HG03571 (cell line): Measurements from ENCODE around the gene TCAF1.

Experiments
- ATAC-seq: cut with Tn5 transposase; IDR thresholded peaks from one replicate; pipeline ENCODE4 v1.9.1; 2021; ENCODE audit not compliant: unreplicated experiment

The TCAF1 gene

DNA sequence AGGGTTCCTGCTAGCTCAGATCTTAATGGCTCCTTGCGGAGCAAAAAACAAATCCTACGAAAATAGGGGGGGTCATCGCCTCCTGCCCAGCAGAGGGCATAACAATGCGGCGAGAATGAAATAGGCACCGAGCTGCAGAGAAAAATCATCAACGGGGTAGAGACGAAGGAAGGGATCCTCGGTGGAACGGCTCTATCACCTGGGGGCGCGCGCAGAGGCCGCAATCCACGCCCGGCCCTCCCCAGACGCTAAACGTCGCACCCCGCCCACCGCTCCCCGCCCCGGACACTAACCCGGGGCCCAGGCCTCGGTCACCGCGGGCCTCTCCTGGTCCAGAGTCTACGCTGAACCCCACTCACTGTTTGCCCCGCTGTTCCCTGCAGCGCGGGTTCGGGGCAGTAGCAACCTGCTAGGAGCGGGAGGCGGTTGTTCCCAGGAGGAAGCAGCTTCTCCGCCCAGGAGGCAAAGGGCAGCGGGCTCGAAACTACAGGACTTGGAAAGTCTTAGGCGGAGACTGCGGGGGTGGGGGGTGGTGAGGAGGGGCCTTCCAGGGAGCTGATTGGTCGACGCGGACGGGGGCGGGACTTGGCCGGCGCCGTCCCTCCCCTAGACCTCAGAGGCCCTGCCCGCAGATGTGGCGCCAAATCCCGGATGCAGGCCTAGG, at the start of gene TCAF1:
TSS of gene TCAF1 (minus strand) at position 509 of the 664 bp plus-strand sequence. CDS start 25,568 bp downstream, outside the sequence.
- ATAC-seq: peak; percentile 95

DNA sequence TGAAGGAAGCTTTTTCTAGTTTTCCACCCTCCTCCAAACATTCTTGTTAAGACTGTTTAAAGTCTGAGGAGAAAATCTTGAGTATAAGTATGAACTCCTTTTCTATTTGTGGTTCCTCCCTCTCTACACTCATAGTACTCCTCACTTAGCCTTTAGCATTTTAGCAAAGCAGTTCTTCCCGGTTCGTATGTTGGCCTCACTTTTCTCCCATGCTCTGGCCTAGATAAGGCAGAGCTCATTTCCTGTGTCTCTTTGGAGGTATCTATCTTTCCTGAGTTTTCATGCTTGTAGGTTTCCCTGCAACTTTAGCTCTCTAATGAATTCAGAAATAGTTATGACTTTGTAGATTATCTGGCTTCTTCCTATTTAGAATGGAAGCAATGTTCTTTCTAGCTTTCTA, 46.8 kb upstream of the TCAF1 start:
- ATAC-seq: no peak

GRCh38 chr7:143947111-143947510, 45.1 kb upstream of the TCAF1 start:
- ATAC-seq: no peak

DNA sequence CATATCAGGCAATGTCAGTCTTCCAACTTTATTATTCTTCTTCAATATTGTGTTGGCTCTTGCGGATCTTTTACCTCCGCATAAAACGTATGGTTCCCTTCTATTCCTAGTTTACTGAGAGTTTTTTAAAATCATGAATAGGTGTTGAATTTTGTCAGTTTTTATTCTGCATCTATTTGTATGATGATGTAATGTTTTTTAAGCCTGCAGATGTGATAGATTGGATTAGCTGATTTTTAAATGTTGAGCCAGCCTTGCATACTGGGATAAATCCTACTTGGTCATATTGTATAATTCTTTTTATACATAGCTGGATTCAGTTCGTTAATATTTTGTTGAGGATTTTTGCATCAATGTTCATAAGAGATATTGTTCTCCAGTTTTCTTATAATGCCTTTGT, 43.4 kb upstream of the TCAF1 start:
- no peak for ATAC-seq

- ATAC-seq: no peak
Measured at GRCh38 chr7:143938379-143939243, 36.6 kb upstream of the TCAF1 start.

DNA sequence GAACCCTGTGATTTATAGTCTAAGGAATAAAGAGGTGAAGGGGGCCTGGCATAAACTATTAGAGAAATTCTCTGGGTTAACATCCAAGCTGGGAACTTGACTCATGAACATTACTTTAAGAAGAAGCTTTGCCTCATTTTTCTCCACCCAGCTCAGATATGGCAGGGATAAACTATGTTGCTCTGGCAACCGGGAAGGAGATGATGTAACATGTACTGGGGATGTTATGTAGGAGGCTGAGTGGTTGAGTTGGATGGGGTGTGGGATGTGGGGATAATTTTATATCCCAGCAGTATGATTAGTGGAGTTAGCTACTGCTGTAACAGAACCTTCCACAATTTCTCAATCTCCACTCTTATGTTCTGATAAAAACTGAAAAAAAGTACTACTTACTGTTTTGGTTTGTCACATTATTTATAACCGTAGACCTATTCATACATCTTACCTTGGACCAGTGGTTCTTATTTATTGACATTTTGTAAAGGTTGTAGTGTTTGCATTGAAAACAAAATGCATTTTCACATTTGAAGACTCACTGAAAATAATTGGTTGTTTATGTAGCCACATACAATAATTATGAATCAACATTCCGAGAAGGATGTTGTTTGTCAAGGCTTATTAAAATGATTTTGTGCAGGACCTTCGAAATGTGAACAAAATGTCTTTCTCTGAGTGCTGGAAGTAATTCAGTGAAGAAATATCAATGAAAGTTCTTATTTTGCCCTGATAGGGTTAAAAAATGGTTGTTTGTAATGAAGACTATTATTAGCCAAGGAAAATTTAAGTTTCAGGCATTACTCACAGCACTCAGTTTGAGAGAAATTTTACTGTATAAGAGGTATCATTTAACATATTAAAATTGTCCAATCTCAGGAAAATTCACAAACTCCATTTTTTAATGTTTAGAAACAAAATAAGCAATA, 34.4 kb upstream of the TCAF1 start:
- no peak for ATAC-seq

GRCh38 chr7:143934526-143935325, 32.8 kb upstream of the TCAF1 start, which contains the start of gene OR2F2:
TSS of gene OR2F2 (plus strand) at chr7:143935233. CDS start at chr7:143935233, 0 bp downstream.
- ATAC-seq: no peak

DNA sequence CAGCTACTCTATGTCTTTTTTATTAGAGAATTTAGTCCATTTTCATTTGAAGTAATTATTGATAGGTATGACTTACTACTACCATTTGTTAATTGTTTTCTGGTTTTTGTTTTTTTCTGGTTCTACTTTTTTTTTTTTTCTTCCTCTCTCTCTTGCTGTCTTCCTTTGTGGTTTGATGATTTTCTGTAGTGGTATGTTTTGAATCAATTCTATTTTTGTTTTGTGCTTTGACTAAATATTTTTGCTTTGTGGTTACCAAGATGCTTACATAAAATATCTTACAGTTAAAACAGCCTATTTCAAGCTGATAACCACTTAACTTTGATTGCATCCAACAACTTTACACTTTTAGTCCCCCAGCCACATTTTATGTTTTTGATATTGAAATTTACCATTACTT, 29.8 kb upstream of the TCAF1 start:
- no peak for ATAC-seq

DNA sequence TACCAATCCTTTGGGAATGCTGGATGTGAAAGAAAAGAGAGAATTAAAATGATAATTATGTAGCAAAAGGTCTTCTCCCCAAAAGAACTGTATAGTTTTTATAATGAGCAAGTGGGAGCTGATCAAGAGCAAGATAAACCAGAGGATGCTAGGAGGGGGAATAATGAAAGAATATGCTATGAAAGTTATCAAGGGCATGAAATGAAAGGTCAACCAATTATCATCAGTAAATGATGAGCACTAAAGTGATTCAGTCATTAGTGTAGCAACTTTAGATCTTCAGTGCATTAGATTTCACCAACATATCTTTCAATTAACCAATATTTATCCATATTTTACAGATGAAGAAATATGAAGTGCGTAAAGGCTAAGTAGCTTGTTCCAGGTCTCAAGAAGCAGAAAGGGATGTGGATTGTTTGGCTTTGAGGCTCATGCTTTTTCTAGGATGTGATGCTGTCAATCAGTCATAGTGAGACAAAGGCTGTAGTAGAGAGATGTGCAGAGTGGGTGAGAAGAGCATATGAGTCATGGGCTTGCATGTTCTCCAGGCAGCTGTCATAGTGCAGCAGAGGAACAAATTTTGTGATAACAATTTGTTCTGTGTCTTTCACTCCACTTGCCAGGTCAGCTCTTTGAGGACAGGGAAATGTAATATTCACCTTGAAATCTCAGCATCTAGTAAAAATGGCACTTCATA, 27.4 kb upstream of the TCAF1 start:
- no peak for ATAC-seq

DNA sequence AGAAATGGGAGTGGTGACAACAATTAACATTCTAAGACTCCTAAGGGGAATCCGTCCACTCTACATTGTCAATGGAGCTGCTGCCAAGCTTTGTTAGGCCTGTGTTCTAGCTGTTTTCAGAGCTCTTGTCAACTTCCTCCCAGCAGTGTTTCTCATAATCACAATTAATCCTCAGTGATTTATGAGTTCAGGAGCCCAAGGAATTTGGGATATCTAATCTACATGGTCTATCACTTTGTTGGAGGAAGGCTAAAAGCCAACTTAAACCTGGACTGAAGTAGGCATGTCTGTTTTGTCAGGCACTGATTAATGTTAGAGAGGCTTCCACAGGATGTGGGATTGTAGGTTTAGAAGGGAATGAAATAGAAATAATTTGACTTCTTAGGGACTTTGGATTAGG, 22.9 kb upstream of the TCAF1 start:
- no peak for ATAC-seq

DNA sequence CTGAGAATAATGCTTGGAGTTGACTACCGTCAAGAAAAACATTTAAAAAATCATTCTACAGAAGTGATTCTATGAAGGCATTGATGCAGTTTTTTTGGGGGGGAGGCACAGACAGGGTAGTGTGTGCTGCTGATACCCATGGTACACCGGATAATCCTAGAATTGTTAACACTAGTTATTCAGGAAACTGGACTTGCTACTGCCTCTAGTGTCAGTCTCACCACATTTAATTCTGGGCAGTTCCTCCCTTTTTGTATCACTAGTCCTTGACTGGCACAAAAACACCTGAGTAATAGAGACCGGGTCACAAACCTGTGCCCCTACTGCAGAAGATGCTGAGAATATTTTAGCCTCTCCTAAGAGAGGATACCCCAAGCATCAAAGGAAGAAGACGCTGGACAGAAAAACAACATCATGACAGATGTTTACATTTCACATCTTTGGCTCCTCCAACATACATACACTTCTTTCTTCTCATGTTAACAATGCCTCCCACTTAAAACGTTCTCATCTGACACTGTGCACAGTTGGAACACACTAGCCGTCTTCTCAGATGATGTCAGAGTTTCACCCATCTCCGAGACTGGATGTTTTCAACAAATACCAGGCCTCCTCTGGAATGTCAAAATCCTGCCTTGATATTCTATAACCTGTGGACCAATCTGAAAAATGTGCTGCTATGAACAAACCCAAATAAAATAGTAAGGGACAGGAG, 13.1 kb upstream of the TCAF1 start:
- ATAC-seq: no peak

- ATAC-seq: no peak
Measured at GRCh38 chr7:143913945-143914615, 12.1 kb upstream of the TCAF1 start.

GRCh38 chr7:143910473-143911248, 8.7 kb upstream of the TCAF1 start:
- ATAC-seq: no peak

DNA sequence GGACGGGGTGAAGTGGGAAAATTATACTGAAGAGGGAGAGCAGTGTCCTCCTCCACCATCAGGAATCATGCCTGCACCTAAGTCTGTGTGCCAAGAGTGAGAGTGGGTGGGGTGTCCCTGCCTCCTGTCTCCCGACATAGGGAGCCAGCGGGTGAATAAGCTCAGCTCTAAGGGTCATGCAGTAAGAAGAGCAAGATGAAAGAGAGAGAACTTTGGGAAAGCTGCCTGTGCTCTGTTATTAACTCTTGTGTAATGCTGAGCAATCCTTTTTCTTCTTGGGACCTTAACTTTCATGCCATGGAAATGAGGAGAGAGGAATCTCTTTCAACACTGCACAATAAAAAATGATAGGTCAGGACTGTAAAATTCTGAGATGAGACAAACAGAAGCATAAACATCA, 7.9 kb upstream of the TCAF1 start:
- no peak for ATAC-seq

- ATAC-seq: no peak
Measured at GRCh38 chr7:143908120-143908519, 6.1 kb upstream of the TCAF1 start.

GRCh38 chr7:143906895-143907294, 4.9 kb upstream of the TCAF1 start:
- no peak for ATAC-seq

GRCh38 chr7:143906151-143906550, 4.2 kb upstream of the TCAF1 start:
- no peak for ATAC-seq

- ATAC-seq: no peak
Measured at GRCh38 chr7:143905509-143905908, 3.5 kb upstream of the TCAF1 start.
